Mesodermal cell (in vitro differentiated cells): ENCODE measurements around the gene PARVA.

ENCODE experiments used
- H3K27ac ChIP-seq: 2 replicates; pipeline ENCODE4 v1.7.0; 2013; ENCODE audit warnings: mild to moderate bottlenecking, low read depth, low read length, moderate library complexity; ENCODE audit not compliant: severe bottlenecking
- H3K36me3 ChIP-seq: 2 replicates; pipeline ENCODE4 v1.7.1; 2013; ENCODE audit warnings: mild to moderate bottlenecking, low read length, moderate library complexity; ENCODE audit not compliant: control insufficient read depth, insufficient read depth
- H3K4me1 ChIP-seq: one replicate; pipeline ENCODE4 v1.7.1; 2013; ENCODE audit warnings: mild to moderate bottlenecking, low read length; ENCODE audit not compliant: insufficient read depth, control insufficient read depth, poor library complexity, severe bottlenecking
- H3K4me3 ChIP-seq: 2 replicates; pipeline ENCODE4 v1.7.0; 2013; ENCODE audit warnings: low read length, control low read depth, mild to moderate bottlenecking; ENCODE audit not compliant: insufficient read depth, poor library complexity, severe bottlenecking; ENCODE audit errors: extremely low read depth
- H3K9me3 ChIP-seq: 2 replicates; pipeline ENCODE4 v1.7.1; 2013; ENCODE audit warnings: mild to moderate bottlenecking, low read length, moderate library complexity; ENCODE audit not compliant: control insufficient read depth
- WGBS, 2 experiments: methylation state at CpG; one replicate each; pipeline ENCODE4 v1.1.5; 2013; ENCODE audit warnings: missing lambda C conversion rate in 2 of 2; ENCODE audit not compliant: insufficient coverage in 2 of 2; 5-methylcytosine and 5-hydroxymethylcytosine counted together

The PARVA gene

DNA sequence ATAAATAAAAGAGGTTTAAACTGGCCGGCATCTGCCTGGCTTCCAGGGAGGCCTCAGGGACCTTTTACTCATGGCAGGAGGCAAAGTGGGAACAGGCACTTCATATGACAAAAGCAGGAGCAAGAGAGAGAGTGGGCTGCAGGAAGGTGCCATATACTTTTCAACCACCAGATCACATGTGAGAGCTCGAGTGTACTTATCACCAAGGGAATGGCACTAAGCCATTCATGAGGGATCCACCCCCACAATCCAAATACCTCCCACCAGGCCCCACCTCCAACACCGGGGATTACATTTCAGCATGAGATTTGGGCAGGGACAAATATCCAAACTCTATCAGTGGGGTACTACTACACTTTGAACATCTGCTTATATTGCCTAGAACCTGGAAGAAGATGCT is 126.5 kb downstream of the PARVA start:
- no peak overlapping the region for H3K27ac ChIP-seq
- no peaks in the 10 kb centered on the region for H3K9me3 ChIP-seq
- H3K36me3 ChIP-seq: peaks cover 49% of the 10 kb centered on the region
- no peak overlapping the region for H3K4me3 ChIP-seq
- H3K4me1 ChIP-seq: peaks cover 67% of the 10 kb centered on the region
- WGBS, 2 experiments: 50% methylated on average over 2 of the region's 3 CpGs

DNA sequence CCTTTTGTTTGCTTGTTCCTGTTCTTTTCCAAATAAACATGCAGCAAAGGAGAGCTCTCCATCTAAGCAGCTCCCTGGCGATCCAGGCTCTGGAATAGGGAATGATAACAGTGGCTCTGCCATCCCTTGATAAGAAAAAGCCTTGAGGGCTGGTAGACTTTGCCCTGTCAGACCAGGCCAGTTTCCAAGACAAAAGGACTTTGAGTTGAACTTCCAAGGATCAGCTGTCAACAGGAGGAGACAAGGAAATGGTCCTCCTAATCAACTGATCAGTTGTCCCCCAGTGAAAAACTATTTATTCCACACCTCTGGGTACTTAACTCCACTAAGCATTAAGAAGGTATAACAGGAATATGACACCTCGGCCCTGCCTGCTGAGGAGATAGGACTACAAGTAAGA is 127.8 kb downstream of the PARVA start:
- peaks cover 67% of the 10 kb centered on the region for H3K4me1 ChIP-seq

DNA sequence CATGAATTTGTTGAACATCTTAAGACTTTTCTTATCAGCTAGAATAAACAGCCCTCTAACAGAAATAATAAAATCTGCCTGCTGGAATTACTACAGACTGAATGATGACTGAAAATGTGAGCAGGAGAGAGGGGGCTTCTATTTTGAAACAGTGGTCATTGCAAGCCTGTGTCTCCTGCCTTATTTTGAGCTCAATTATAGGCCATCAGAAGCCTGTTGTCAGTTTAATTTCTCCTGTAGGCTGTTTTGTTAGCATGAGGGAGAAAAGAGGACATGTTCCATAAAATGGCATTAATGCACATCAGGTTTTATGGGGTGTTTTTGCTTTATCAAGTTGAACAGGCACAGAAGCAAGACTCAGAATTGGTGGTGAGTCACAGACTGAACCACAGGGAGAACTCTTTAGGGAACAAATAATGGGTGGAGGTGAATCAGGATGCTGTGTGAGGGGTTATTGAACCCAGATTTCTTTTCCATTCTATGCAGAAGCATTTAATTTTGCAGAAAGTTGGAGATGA is 129.1 kb downstream of the PARVA start:
- no peaks in the 10 kb centered on the region for H3K9me3 ChIP-seq
- no peak overlapping the region for H3K27ac ChIP-seq
- H3K36me3 ChIP-seq: peaks cover 60% of the 10 kb centered on the region
- no peak overlapping the region for H3K4me3 ChIP-seq
- peaks cover 65% of the 10 kb centered on the region for H3K4me1 ChIP-seq

More for the DNA sequence above, 127.8 kb downstream of the PARVA start:
- 83 to 85% methylated on average over 2 of the region's 2 CpGs for WGBS, 2 experiments
- peaks cover 50% of the 10 kb centered on the region for H3K36me3 ChIP-seq
- peak overlapping the region; percentile 62 for H3K27ac ChIP-seq
- H3K9me3 ChIP-seq: no peaks in the 10 kb centered on the region
- H3K4me3 ChIP-seq: no peak overlapping the region

DNA sequence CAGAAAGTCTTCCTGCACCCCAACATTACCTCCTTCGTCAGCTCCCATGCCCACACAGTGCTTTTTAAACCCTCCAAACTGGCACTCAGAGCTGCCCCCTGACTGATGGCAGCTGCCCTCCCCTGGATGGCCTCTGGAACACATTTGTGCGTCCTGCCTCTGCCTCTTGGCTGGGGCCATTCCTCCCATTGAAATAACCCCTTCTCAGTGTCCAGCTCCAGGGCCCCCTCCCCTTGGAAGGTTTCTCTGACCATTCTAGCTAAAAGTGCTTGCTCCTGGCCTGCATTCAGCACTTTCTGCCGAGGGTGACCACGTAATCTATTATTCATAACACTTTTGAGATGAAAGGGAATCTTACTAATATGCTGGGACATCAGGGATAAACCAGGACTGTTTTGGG is 130.0 kb downstream of the PARVA start:
- Histone ChIP-seq H3K27ac (peak overlapping the region; percentile 31), H3K36me3 (peaks cover 62% of the 10 kb centered on the region), H3K9me3 (no peaks in the 10 kb centered on the region), H3K4me3 (no peak overlapping the region), H3K4me1 (peaks cover 65% of the 10 kb centered on the region)
- WGBS, 2 experiments: 100% methylated on average over 2 of the region's 4 CpGs

DNA sequence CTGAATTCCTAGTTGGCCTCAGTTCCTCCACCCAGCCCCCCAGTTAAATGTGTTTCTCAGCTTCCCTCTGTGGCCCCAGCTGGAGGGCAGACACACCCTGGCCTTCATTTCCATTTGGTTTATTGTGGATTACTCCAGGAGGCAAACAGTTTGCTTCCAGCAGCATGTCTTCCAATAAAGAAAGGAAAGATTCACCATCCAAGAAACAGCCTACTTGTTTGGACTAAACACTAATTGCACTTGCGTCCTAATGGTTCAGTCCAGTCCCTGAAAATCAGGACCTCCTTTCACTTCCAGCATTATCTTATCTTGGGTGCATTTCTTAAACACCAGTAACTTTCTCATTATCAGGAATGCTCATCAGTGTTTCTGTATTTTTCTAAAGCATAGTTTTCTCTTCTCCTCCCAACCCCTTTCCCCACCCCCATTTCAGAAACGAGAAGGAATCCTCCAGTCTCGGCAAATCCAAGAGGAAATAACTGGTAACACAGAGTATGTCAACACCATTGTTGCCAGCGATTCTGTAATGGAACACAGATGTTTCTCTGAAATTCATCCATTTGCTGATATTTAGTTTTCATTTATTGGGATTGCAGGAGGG is 130.9 kb downstream of the PARVA start:
- peaks cover 70% of the 10 kb centered on the region for H3K36me3 ChIP-seq
- no peak overlapping the region for H3K4me3 ChIP-seq
- no peaks in the 10 kb centered on the region for H3K9me3 ChIP-seq
- H3K27ac ChIP-seq: peak overlapping the region; percentile 79
- peaks cover 57% of the 10 kb centered on the region for H3K4me1 ChIP-seq
- 58 to 78% methylated on average over 2 to 4 of the region's 4 CpGs for WGBS, 2 experiments

DNA sequence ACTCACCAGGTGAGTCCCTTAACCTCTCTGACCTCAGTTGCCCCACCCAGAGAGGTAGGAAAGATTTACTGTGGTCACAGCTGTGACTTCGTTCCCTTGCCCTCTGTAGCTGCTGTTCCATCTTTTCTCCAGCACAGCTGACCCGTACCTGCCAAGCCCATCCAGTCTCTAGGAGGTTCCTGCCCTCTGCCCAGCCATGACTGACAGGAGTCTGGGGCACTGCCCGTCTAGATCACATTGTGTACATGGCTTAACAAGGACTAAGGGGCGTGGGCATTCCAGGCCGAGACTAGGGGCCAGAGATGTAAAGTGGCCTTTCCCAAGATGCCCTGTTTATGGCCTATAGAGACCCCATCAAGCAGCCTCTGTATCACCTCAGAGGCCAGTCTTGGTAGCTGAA is 132.0 kb downstream of the PARVA start:
- peaks cover 72% of the 10 kb centered on the region for H3K36me3 ChIP-seq
- no peak overlapping the region for H3K4me3 ChIP-seq
- H3K9me3 ChIP-seq: no peaks in the 10 kb centered on the region
- H3K27ac ChIP-seq: no peak overlapping the region
- peaks cover 51% of the 10 kb centered on the region for H3K4me1 ChIP-seq
- 92 to 100% methylated on average over 3 to 4 of the region's 5 CpGs for WGBS, 2 experiments

DNA sequence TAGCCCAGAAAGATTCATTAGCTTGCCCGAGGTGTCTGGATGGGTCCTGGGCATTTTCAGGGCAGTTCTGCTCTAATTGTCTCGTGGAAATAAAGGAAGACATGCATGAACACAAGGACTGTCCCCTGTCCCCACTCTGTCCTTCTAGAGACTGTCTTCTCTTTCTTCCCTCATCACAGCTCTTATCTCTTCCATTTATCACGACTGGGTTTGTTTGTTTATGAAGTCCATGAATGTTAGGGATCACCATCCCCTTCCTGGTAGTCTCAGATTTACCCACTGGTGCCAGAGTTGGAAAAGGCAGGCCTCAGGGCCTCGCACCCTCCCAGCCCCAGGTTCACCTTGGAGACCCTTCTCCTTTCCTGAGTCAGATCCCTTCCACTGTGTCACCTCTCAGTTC is 134.8 kb downstream of the PARVA start:
- Histone ChIP-seq H3K9me3 (no peaks in the 10 kb centered on the region), H3K4me3 (no peak overlapping the region), H3K4me1 (peaks cover 27% of the 10 kb centered on the region), H3K36me3 (peaks cover 69% of the 10 kb centered on the region), H3K27ac (no peak overlapping the region)
- 83 to 92% methylated on average over 2 to 3 of the region's 4 CpGs for WGBS, 2 experiments

DNA sequence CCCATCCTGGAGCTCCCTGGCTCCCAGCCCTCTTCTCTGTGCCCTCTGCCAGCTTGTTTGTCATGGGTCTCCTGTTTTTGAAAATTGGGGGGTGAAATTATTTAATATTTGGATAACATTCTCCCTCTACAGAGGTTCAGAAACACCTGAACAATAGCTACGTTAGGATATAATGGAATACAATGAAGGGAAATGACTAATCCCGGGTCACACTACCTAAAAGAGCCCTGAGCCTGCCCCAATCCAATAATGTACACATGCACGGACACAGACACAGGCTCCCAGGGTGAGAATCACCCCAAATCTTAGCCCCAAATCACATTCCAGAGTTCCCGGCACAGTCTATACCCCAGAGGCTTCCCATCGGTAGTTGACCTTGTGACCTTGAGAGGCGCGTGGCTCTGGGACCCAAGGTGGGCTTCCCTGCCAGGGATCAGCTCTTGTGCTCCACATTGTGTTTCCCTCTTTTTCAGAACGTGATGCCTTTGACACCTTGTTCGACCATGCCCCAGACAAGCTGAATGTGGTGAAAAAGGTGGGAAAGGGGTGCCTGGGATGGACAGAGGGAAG is 135.5 kb downstream of the PARVA start:
- H3K4me1 ChIP-seq: peaks cover 20% of the 10 kb centered on the region
- H3K27ac ChIP-seq: no peak overlapping the region
- peaks cover 66% of the 10 kb centered on the region for H3K36me3 ChIP-seq
- H3K4me3 ChIP-seq: no peak overlapping the region
- no peaks in the 10 kb centered on the region for H3K9me3 ChIP-seq
- WGBS, 2 experiments: 89 to 92% methylated on average over 6 to 7 of the region's 9 CpGs

DNA sequence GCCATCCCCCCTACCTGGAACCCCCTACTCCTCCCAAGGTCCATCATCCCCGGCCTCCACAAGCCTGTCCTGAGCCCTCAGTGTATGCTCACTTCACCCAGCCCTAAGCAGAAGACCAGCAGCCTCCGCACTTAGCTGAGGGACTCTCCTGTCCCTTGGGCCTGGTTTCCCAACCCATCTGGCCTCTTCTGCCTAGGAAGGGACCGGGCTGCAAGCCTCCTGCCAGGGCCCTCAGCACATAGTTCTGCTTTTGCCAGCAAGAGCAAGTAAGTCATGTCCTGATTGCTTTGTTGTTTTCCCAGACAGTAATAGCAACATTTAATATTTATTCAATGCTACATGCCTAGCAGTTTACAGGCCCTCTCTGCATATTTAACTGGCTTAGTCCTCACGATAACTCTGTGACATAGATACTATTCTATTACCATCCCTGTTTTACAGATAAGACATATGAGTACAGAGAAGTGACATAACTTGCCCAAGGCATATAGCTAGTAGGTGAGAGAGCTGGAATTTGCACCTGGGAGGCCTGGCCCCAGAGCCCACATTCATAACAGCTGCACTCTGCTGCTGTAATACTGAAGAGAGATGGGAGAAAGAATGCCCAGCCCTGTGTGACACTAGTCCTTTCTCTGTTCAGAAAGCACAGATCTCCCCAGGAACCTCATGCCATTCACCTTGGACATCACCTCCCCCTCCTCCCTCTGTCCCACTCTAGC is 139.2 kb downstream of the PARVA start:
- Histone ChIP-seq H3K36me3 (peaks cover 66% of the 10 kb centered on the region), H3K9me3 (no peaks in the 10 kb centered on the region), H3K27ac (no peak overlapping the region), H3K4me1 (peaks cover 6% of the 10 kb centered on the region), H3K4me3 (no peak overlapping the region)
- 95 to 98% methylated on average over 4 of the region's 4 CpGs for WGBS, 2 experiments

DNA sequence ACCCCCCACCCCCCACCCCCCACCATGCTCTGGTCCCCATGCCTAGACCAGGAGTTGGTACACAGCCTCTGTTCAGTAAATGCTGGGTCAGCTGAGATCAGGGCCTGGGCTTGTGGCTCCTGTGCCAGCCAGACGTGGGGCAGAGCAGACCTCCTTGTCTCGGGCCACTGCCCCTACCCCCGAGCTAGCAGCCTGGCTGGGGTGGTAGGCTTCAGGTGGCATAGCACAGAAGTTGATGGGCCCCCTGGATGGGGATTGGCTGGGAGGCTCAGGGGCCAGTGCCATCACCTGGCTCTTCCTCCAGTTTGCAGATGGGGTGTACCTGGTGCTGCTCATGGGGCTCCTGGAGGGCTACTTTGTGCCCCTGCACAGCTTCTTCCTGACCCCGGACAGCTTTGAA is 139.9 kb downstream of the PARVA start:
- Histone ChIP-seq H3K36me3 (peaks cover 73% of the 10 kb centered on the region), H3K9me3 (no peaks in the 10 kb centered on the region), H3K27ac (no peak overlapping the region), H3K4me3 (no peak overlapping the region), H3K4me1 (no peaks in the 10 kb centered on the region)
- 100% methylated on average over 4 of the region's 4 CpGs; no CpG with 5 or more reads in 1 of the 2 experiments for WGBS, 2 experiments

DNA sequence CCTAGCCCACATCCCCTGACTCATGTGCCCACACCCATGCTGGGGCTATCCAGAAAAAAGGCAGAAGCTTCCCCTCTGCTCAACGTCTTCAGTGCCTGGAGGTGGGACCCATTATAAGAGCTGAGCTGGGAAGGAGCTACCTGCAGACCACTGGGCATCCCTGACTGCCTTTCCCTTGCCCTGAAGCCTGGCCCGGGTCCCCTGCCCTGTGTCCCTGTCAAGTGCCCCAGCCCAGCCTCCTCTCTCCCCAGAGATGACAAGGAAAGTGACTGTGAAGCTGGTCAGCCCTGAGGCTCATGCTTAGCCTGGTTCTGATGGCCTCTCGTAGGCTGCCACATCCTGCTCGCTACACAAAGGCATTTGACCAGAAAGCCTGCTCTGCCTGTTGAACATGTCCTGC is 140.4 kb downstream of the PARVA start:
- no peak overlapping the region for H3K4me3 ChIP-seq
- no peaks in the 10 kb centered on the region for H3K9me3 ChIP-seq
- H3K36me3 ChIP-seq: peaks cover 73% of the 10 kb centered on the region
- 92 to 95% methylated on average over 4 of the region's 4 CpGs for WGBS, 2 experiments
- peaks cover 2% of the 10 kb centered on the region for H3K4me1 ChIP-seq
- no peak overlapping the region for H3K27ac ChIP-seq
